Thoracic aorta (tissue), 2 donors: ENCODE results near the gene NDUFS2. TPM values are rescaled to one million over a fixed set of nuclear protein-coding genes. Genes with fewer than 3 reads are reported as not detected.

Experiments used
- ATAC-seq: fragments of 150-250 bp; one replicate; pipeline ENCODE4 v1.8.0; 2017; ENCODE audit warnings: low read depth; ENCODE audit not compliant: insufficient number of reproducible peaks, low FRiP score
- DNase-seq: peaks from one replicate; pipeline ENCODE4 v3.0.0-alpha.2; 2020; ENCODE audit warnings: low spot score
- H3K27ac ChIP-seq, 2 donors: fragments of 200-600 bp; sonication (generic); 1 replicate in 1 of 2; 2 replicates in 1 of 2; pipeline ENCODE4 v1.5.1; 2016; ENCODE audit warnings: mild to moderate bottlenecking in 2 of 2, moderate library complexity in 2 of 2
- H3K27me3 ChIP-seq: fragments of 200-600 bp; sonication (generic); replicated peaks from 2 replicates; pipeline ENCODE4 v1.6.0; 2016; ENCODE audit warnings: mild to moderate bottlenecking; ENCODE audit not compliant: insufficient read depth
- H3K36me3 ChIP-seq: fragments of 200-600 bp; sonication (generic); one replicate; pipeline ENCODE4 v1.5.1; 2016
- H3K4me1 ChIP-seq, 2 donors: fragments of 200-600 bp; sonication (generic); 1 replicate in 1 of 2; 2 replicates in 1 of 2; pipeline versions ENCODE4 v1.5.1 to v1.6.0; 2016; ENCODE audit warnings: low read depth in 2 of 2, mild to moderate bottlenecking in 1 of 2; ENCODE audit not compliant: control insufficient read depth in 1 of 2
- H3K4me3 ChIP-seq: fragments of 200-600 bp; sonication (generic); 2 replicates; pipeline ENCODE4 v1.5.1; 2016; ENCODE audit warnings: mild to moderate bottlenecking
- H3K9me3 ChIP-seq: fragments of 200-600 bp; sonication (generic); 2 replicates; pipeline ENCODE4 v1.5.1; 2016
- CTCF ChIP-seq: fragments of 200-600 bp; sonication (generic); IDR thresholded peaks from one replicate; pipeline ENCODE4 v1.5.1; 2019; ENCODE audit warnings: antibody characterized with exemption
- total RNA-seq, 2 donors: library from RNA; depleted of rRNA; stranded (reverse); fragments of >200 nt; gene quantifications; one replicate each; pipeline versions ENCODE4 v1.1.0 to v1.2.3, GENCODE V29; 2016

NDUFS2 gene
- total RNA-seq, 2 donors from 2014 or later: 61.5 to 63.5 TPM

GRCh38 chr1:161226320-161226711 is 24.1 kb downstream of the NDUFS2 start:
- no peak for DNase-seq
- H3K4me1 ChIP-seq: peaks cover 10 to 26% of the 10 kb centered on the region in 2 donors
- no peak for ATAC-seq
- no peaks in the 10 kb centered on the region for H3K27me3 ChIP-seq
- peak overlapping the region; percentile 79 for H3K4me3 ChIP-seq
- H3K27ac ChIP-seq: peak overlapping the region in 1 of 2 donors; percentile 25
- no peak for TF ChIP-seq CTCF
- no peaks in the 10 kb centered on the region for H3K9me3 ChIP-seq
- H3K36me3 ChIP-seq: peaks cover 20% of the 10 kb centered on the region

GRCh38 chr1:161226759-161227158 is 24.6 kb downstream of the NDUFS2 start:
- Histone ChIP-seq H3K36me3 (peaks cover 20% of the 10 kb centered on the region), H3K9me3 (no peaks in the 10 kb centered on the region), H3K4me3 (peak overlapping the region; percentile 79), H3K27ac (no peak overlapping the region), H3K27me3 (no peaks in the 10 kb centered on the region), H3K4me1 (peaks cover 10 to 26% of the 10 kb centered on the region in 2 donors)
- ATAC-seq (no peak), DNase-seq (no peak)
- TF ChIP-seq CTCF: no peak

- Histone ChIP-seq H3K9me3 (no peaks in the 10 kb centered on the region), H3K4me3 (peak overlapping the region; percentile 79), H3K4me1 (peaks cover 10 to 26% of the 10 kb centered on the region in 2 donors), H3K27ac (no peak overlapping the region), H3K27me3 (no peaks in the 10 kb centered on the region), H3K36me3 (peaks cover 20% of the 10 kb centered on the region)
- DNase-seq: no peak
- no peak for ATAC-seq
- peak; percentile 95 for TF ChIP-seq CTCF
Observed at GRCh38 chr1:161227196-161227871, 25.2 kb downstream of the NDUFS2 start.

GRCh38 chr1:161228032-161228431 is 25.9 kb downstream of the NDUFS2 start:
- no peak for TF ChIP-seq CTCF
- Histone ChIP-seq H3K27me3 (no peaks in the 10 kb centered on the region), H3K9me3 (no peaks in the 10 kb centered on the region), H3K36me3 (peaks cover 20% of the 10 kb centered on the region), H3K27ac (no peak overlapping the region), H3K4me3 (peak overlapping the region; percentile 31), H3K4me1 (peaks cover 10 to 26% of the 10 kb centered on the region in 2 donors)
- no peak for DNase-seq
- no peak for ATAC-seq

GRCh38 chr1:161229896-161230295 is 27.7 kb downstream of the NDUFS2 start:
- peaks cover 20% of the 10 kb centered on the region for H3K36me3 ChIP-seq
- no peaks in the 10 kb centered on the region for H3K9me3 ChIP-seq
- no peak overlapping the region for H3K27ac ChIP-seq
- no peak overlapping the region for H3K4me3 ChIP-seq
- no peak for ATAC-seq
- peaks cover 10 to 26% of the 10 kb centered on the region in 2 donors for H3K4me1 ChIP-seq
- H3K27me3 ChIP-seq: no peaks in the 10 kb centered on the region
- no peak for TF ChIP-seq CTCF
- no peak for DNase-seq
